Urinary bladder (tissue), 4 donors: Measurements from ENCODE around the gene LMAN1L. TPM values are rescaled to one million over a fixed set of nuclear protein-coding genes. Genes with fewer than 3 reads are reported as not detected.

Experiments used
- DNase-seq: peaks from one replicate; pipeline ENCODE4 v3.0.0-alpha.2; 2015; ENCODE audit errors: extremely low spot score
- H3K27ac ChIP-seq: one replicate; pipeline ENCODE4 v1.5.1; 2013; ENCODE audit warnings: low read depth, mild to moderate bottlenecking, moderate library complexity
- H3K36me3 ChIP-seq: one replicate; pipeline ENCODE4 v1.6.1; 2013; ENCODE audit warnings: mild to moderate bottlenecking, moderate library complexity; ENCODE audit not compliant: insufficient read depth
- H3K4me1 ChIP-seq: one replicate; pipeline ENCODE4 v1.6.1; 2013; ENCODE audit warnings: mild to moderate bottlenecking, moderate library complexity; ENCODE audit not compliant: insufficient read depth
- H3K4me3 ChIP-seq: one replicate; pipeline ENCODE4 v1.5.1; 2013; ENCODE audit warnings: low read depth, low read length
- WGBS: extraction: QIAGEN DNeasy Blood & Tissue Kit; methylation state at CpG from one replicate; pipeline ENCODE4 v1.1.7; 2013; 5-methylcytosine and 5-hydroxymethylcytosine counted together
- polyA plus RNA-seq: library from polyadenylated mRNA; stranded (reverse); fragments of 200-250 nt; gene quantifications from one replicate; pipeline ENCODE4 v1.2.3, GENCODE V29; 2013
- total RNA-seq: library from RNA; depleted of rRNA; stranded (reverse); fragments of >200 nt; gene quantifications from one replicate; pipeline ENCODE4 v1.2.3, GENCODE V29; 2014
- donor health status: healthy with polysubstance abuse.
- donor health status: healthy.

LMAN1L gene
- total RNA-seq = 0.85 TPM
- polyA plus RNA-seq = 0.33 TPM

DNA sequence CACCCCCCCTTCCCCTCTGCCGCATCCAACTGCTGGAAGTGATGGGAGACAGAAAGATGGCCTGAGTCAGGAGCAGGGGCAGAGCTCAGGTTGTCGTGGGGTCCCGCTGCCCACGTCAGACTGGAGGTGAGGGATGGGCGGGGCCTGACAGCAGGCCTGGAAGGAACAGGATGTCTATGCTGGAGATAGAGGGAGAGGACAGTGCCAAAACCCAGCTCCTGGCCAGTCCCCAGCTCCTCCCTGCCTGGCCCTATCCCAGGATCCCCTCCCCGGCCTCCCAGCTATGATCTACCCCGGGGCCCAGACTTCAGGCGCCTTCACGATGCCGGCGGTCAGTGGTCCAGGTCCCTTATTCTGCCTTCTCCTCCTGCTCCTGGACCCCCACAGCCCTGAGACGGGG is at the start of gene LMAN1L:
Gene LMAN1L, plus strand, starts transcription at position 303 of the 400 bp plus-strand sequence. Its CDS starts 20 bp downstream, at position 323.
- no peaks in the 10 kb centered on the region for H3K36me3 ChIP-seq
- WGBS = 38% methylated on average over 12 of the region's 12 CpGs

DNA sequence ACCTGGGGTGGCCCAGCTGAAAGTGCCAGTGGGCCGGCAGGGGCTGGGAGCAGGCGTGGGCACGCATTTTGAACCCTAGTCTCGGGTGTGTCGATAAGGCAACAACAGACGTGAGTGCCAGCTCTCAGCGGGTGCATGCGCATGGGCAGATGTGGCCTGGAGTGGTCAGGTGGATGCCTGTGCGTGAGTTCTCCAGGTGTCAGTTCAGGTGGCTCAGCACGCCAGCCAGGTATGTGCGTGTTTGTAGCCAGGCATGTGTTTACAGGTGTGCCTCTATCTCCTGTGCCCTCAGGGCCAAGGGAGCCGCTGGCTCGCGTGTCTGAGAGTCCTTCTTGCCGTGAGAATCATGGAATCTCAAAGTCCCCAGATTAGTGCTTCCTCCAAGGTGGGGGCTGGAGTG is 49.2 kb upstream of the LMAN1L start:
- no peak for DNase-seq
- no peaks in the 10 kb centered on the region for H3K36me3 ChIP-seq
- no peaks in the 10 kb centered on the region for H3K4me1 ChIP-seq
- H3K4me3 ChIP-seq = no peak overlapping the region
- WGBS = 84% methylated on average over 15 of the region's 15 CpGs
- H3K27ac ChIP-seq = no peak overlapping the region

More for the DNA sequence above, at the start of gene LMAN1L:
- no peaks in the 10 kb centered on the region for H3K4me1 ChIP-seq
- no peak for DNase-seq
- H3K4me3 ChIP-seq = no peak within 1 kb of the TSS
- no peak within 1 kb of the TSS for H3K27ac ChIP-seq

DNA sequence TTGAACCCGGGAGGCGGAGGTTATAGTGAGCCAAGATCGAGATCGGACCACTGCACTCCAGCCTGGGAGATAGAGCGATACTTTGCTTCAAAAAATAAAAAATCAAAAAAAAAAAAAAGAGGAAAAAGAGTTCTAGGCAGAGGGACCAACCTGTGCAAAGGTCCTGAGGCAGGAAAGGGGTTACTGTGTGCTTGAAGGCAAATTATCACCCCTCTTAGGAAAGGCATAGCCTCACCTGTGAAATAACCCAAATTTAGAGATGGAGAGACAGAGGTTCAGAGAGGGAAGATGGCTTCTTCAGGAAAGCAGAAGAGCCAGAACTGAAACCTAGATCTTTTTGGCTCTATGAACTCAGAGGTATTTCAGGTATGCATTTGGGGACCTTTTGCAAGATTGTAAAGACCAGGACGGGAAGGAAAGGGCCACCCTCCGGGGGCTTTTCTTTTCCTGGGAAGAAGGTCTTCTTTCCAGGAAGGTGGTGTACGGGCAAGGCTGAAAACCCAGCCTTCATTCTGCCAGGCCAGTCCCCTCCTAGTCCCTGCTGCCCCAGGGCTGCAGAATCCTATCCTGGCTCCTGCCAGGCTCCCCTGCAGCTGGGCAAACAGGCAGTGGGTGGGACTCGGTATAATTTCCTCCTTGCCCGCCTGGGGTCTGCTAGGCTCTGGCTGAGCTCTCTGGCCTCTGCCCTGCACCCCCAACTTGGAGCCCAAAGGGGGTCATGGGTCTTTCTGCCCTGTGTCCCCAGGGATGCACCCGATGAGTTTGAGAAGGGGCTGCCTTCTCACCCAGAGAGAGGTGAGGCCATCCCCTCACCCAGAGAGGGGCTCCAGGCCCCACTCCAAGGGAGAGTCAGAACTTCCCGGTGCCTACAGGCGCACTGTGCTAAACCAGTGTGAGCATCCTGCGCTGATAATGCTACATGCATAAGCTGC is 45.2 kb upstream of the LMAN1L start:
- no peak for DNase-seq
- H3K36me3 ChIP-seq = no peaks in the 10 kb centered on the region
- H3K4me3 ChIP-seq = no peak overlapping the region
- H3K4me1 ChIP-seq = no peaks in the 10 kb centered on the region
- WGBS = 83% methylated on average over 14 of the region's 14 CpGs
- no peak overlapping the region for H3K27ac ChIP-seq

DNA sequence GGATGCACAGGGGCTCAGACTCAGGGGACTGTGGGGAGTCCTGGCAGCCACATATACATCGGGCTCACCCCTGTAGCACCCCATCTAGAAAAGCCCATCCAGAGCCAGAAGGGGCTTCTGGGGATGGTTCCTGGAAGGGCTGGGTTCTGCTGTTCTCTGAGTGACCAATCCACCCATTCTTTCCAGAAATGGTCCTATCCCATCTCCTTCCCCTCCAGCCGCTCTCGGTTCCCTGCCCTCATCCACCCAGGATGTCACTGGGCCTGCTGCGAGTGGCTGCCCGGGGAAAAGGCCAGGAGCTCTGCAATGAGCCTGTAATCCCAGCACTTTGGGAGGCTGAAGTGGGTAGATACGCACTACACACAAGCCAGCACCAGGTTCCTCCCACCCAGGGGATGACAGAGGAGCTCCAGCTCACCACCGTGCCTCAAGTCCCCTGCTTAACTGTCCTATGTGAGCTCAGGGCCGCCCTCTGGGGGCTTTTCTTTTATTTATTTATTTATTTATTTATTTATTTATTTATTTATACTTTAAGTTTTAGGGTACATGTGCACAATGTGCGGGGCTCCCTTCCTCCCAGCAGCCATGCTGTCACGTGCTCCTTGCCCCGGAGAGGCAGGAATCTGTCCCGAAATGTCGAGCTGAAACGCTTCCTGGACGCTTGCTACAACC is 44.4 kb upstream of the LMAN1L start:
- Histone ChIP-seq H3K27ac (no peak overlapping the region), H3K36me3 (no peaks in the 10 kb centered on the region), H3K4me1 (no peaks in the 10 kb centered on the region), H3K4me3 (no peak overlapping the region)
- 30% methylated on average over 15 of the region's 15 CpGs for WGBS
- no peak for DNase-seq

DNA sequence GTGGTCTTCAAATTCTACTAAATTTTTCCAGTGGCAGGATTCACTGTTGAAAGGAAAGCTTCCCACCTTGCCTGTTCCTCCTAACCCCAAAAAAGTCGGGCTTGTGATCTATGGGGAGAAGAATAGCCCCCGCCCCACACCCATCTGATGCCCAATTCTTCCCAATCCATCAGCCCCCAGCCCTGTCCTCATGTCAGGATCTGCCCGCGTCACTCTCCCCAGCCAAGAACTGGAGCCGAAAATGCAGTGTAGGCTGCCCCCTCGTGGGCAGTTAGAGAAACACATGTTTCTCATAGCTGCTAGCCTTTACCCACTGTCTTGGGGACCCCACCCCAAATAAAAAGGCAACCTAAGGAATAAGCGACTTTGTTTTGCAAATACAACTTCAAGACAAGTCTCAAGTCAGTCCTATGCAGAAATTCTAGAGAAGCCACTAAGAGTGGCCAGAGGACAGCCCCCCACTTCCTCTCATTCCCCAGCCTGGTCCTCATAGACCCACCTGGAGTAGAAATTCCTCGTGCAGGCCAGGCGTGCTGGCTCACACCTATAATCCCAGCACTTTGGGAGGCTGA is 43.8 kb upstream of the LMAN1L start:
- WGBS = 6% methylated on average over 9 of the region's 9 CpGs
- no peak for DNase-seq
- no peaks in the 10 kb centered on the region for H3K36me3 ChIP-seq
- H3K27ac ChIP-seq = no peak overlapping the region
- H3K4me1 ChIP-seq = no peaks in the 10 kb centered on the region
- no peak overlapping the region for H3K4me3 ChIP-seq

DNA sequence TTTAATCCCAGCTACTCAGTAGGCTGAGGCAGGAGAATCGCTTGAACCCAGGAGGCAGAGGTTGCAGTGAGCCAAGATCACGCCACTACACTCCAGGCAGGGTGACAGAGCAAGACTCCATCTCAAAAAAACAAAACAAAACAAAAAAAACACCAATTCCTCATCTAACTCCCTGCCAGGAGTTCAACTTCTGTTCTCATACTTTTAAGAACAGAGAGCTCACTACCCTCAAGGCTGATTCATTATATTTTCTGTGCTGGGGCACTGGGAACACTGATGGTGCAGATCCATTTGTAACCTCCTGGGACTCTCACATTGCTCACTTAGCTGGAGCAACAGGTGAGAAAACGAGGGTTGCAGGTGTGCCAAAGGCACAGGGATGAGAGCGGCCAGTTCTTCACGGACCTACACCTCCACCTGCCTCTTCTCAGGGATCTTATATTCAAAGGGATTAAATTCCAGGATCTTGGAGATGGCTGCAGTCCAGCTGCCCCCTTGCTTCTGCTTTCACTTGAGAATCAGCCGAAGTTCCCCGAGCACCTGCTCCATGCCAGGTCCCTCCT is 43.1 kb upstream of the LMAN1L start:
- no peak for DNase-seq
- no peaks in the 10 kb centered on the region for H3K36me3 ChIP-seq
- no peaks in the 10 kb centered on the region for H3K4me1 ChIP-seq
- WGBS = 64% methylated on average over 7 of the region's 7 CpGs
- H3K27ac ChIP-seq = no peak overlapping the region
- H3K4me3 ChIP-seq = no peak overlapping the region

DNA sequence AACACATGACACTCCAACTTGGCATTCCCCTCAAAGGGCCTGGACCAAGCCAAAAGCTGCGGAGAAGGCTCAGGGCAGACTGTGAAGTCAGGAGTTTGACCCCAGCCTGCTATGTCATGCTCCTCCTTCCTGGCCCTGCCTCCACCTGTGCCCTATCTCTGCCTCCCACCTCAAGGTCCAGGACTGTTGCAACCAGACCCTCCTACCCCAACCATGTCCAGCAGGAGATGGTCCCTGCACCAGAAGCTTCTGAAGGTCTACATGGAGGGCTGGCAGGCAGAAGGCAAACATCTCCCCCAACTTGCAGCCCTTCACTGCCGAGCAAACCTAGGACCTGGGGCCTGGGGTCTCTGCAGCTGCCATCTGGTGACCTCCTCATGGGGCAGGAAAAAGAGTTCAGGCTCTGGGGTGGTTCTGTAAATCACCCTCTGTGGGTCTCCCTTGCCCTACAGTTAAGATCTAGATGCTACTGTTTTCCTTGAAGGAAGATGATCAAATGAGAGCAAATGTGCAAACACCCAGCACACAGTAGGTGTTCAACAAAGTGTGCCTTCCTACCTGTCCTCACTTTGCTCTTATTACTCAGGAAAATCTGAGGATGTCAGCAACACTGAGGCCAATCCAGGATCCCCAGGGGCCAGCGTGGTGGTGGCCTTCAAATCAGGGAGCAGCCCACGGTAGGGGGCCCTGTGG is 42.3 kb upstream of the LMAN1L start:
- Histone ChIP-seq H3K4me1 (no peaks in the 10 kb centered on the region), H3K4me3 (no peak overlapping the region), H3K27ac (no peak overlapping the region), H3K36me3 (no peaks in the 10 kb centered on the region)
- no peak for DNase-seq
- WGBS = 57% methylated on average over 4 of the region's 4 CpGs

DNA sequence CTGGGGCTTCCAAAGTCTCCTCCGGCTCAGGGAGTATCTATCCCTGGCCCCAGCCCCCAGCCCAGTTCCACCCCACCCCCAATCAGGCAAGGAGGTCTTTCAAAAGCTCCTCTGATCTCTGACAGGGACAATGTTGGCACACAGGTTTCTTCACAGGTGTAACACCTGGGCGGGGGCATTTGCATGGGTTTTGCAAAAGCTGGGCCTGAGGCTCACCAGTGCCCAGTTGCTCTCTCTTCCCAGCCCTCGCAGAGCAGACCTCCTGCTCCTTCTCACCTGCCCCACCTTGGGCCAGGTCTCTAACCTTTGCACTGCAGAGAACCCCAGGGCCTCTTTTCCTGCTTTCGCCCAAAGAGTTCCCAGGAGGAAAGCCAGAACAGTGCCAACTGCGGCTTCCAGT is 39.3 kb upstream of the LMAN1L start:
- Histone ChIP-seq H3K4me3 (no peak overlapping the region), H3K36me3 (no peaks in the 10 kb centered on the region), H3K4me1 (no peaks in the 10 kb centered on the region), H3K27ac (no peak overlapping the region)
- DNase-seq = no peak
- WGBS = 84% methylated on average over 5 of the region's 5 CpGs

DNA sequence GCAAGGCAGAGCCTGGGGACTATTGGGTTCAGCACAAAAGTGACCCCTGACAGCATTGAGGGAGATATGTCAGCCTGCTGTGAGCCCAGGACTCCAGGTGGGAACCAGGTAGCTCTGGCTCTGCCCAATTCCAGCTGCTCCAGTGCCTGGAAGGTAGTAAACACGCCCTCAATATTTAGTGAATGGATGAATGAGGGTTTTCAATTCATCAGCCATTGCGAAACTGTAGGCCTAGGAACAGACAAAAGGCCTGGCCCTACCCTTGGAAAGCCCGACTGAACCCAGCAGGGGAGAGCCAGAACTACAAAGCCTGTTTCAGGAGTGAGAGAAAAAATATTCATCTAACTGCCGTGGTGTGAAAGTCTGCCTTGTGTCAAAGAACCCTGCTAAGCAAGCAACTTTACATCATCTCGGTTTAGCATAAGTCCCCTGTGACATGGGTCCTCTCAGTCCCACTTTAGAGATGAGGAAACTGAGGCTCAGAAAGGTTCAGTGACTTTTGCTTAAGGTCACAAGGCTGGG is 38.8 kb upstream of the LMAN1L start:
- no peaks in the 10 kb centered on the region for H3K36me3 ChIP-seq
- DNase-seq = no peak
- H3K4me3 ChIP-seq = no peak overlapping the region
- WGBS = 71% methylated on average over 5 of the region's 5 CpGs
- no peaks in the 10 kb centered on the region for H3K4me1 ChIP-seq
- H3K27ac ChIP-seq = no peak overlapping the region

DNA sequence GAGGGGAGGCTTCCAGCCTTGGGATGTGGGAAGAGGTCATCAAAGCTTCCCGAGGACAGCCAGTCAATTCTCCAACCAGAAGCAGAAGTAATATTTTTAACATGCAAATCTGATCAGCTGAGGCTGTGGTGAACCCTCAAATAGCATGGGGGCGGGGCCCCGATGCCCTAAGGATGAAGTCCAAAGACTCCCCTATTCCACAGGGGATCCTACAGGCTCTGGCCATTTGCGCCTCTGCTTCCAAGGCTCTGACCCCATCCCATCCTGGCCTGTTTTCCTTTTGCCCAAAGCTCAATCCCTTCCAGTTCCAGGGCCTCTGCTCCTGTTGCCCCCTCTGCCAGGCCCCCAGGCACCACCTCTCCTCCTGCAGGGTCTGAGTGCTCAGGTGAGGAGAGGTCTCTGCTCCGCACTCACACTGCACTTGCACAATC is 37.5 kb upstream of the LMAN1L start:
- Histone ChIP-seq H3K4me1 (no peaks in the 10 kb centered on the region), H3K36me3 (no peaks in the 10 kb centered on the region), H3K4me3 (no peak overlapping the region), H3K27ac (no peak overlapping the region)
- DNase-seq = no peak
- WGBS = 76% methylated on average over 5 of the region's 5 CpGs

DNA sequence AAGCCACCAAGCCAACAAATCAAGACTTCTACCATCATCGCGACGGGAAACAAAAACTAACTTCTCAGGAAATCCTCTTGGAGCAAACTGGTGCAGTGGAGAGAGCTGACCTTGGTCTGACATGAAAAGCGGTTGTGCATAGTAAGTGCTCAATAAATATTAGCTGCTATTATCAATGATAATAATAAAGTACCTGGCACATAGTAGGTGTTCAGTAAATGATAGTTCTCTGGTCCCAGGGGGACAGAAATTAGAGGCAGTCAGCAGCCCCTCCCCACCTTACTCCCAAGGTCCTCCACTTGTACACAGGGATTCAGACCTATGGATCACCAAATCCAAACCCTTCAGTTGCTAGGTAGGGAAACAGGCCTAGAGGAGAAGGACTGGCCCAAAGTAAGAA is 36.7 kb upstream of the LMAN1L start:
- Histone ChIP-seq H3K4me3 (no peak overlapping the region), H3K27ac (no peak overlapping the region), H3K4me1 (no peaks in the 10 kb centered on the region), H3K36me3 (no peaks in the 10 kb centered on the region)
- WGBS = 83% methylated on average over 4 of the region's 4 CpGs
- DNase-seq = no peak

DNA sequence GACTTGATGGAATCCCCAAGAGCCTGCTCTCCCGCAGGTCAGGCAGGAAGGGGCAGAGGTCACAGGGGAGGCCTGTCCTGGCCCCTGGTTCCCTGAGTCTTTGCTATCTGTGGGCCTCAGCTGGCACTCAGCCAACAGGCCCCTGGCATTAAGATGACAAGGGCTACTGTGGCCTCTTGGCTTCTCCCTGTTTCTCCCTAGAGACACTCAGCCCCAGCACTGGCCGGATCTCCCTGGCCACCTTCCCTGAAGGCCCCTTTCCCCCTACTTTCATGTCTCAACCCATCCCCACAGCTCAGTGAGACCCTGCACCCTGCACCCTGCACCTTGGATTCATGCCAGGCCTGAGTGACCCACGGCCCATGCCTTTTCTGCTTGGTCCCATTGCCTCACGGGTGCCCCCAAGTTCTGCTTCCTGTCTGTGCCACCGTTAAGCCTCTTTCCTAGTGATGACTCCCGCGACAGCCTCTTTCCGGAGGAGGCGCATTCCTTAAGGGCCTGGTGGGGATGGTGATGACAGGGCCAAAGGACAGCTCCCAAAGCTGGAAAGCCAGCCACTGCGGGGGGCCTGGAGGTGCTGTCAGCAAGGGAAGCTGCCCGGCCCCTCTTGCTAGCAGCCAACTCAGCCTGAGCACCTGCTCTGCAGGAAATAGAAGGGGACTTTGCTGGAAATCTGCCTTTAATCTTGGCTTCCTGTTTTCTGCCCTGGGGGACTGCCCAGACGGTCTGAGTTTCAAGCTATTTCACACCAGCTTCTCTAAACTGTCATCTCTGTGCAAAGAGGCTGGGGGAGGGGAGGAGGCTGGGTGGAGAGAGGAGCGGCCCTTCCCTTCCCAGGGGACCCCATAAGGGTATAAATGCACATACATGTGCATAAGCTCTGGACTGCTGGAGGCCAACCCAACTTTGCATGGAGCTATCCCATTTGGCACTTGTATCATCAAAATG is 35.5 kb upstream of the LMAN1L start:
- H3K4me3 ChIP-seq = no peak overlapping the region
- no peak overlapping the region for H3K27ac ChIP-seq
- DNase-seq = no peak
- WGBS = 36% methylated on average over 13 of the region's 13 CpGs
- no peaks in the 10 kb centered on the region for H3K36me3 ChIP-seq
- H3K4me1 ChIP-seq = peaks cover 2% of the 10 kb centered on the region
